HEK293 (cell line): ENCODE data around the gene KPTN.

Source experiments
- CTCF ChIA-PET: fragments of 350-600 bp; formaldehyde crosslinking; extraction: SDS; loops from one replicate; lab custom pipeline; 2021; ENCODE audit warnings: antibody characterized with exemption; lab: Yijun Ruan, JAX
- POLR2A ChIA-PET: fragments of 300-600 bp; formaldehyde crosslinking; extraction: SDS; loops from one replicate; lab custom pipeline; 2020; ENCODE audit warnings: antibody characterized with exemption, inconsistent platforms; lab: Yijun Ruan, JAX
- H3K27ac ChIP-seq: fragments of 200-500 bp; sonication (Bioruptor generic); 2 replicates; pipeline ENCODE4 v1.5.1; 2014; ENCODE audit warnings: low read depth, low read length, control low read depth, inconsistent platforms; ENCODE audit errors: extremely low read depth
- H3K36me3 ChIP-seq, 2 experiments: fragments of 200-500 bp in 1 of 2; sonication (Bioruptor generic) in 1 of 2; 1 replicate in 1 of 2; 2 replicates in 1 of 2; pipeline ENCODE4 v1.5.1; 2014 to 2017; ENCODE audit warnings: inconsistent platforms in 2 of 2, low read length in 2 of 2; ENCODE audit not compliant: control insufficient read depth in 2 of 2, insufficient read depth in 1 of 2
- H3K4me1 ChIP-seq: fragments of 200-500 bp; sonication (Bioruptor generic); 2 replicates; pipeline ENCODE4 v1.5.1; 2014; ENCODE audit warnings: mild to moderate bottlenecking, low read length, inconsistent platforms; ENCODE audit not compliant: control insufficient read depth, insufficient read depth
- H3K4me3 ChIP-seq: 2 replicates; pipeline ENCODE4 v1.5.1; 2011; ENCODE audit warnings: low read depth, mild to moderate bottlenecking, control low read depth, low read length, moderate library complexity
- H3K9me3 ChIP-seq: fragments of 200-500 bp; sonication (Bioruptor generic); 2 replicates; pipeline ENCODE4 v1.5.1; 2014; ENCODE audit warnings: low read depth, low read length, inconsistent platforms; ENCODE audit not compliant: control insufficient read depth, insufficient read depth
- GLI2 ChIP-seq: fragments of 450-650 bp; formaldehyde crosslinking; IDR thresholded peaks from 2 replicates; pipeline ENCODE4; 2017; ENCODE audit warnings: missing biosample characterization, missing genetic modification characterization, low read depth, borderline replicate concordance
- HIC1 ChIP-seq: fragments of 450-650 bp; formaldehyde crosslinking; IDR thresholded peaks from 2 replicates; pipeline ENCODE4 v1.5.1; 2016; ENCODE audit warnings: missing biosample characterization, missing genetic modification characterization
- ZBTB8A ChIP-seq: fragments of 450-650 bp; formaldehyde crosslinking; IDR thresholded peaks from 2 replicates; pipeline ENCODE4 v1.5.1; 2016; ENCODE audit warnings: missing biosample characterization, missing genetic modification characterization
- ZFHX2 ChIP-seq: fragments of 450-650 bp; formaldehyde crosslinking; conservative IDR thresholded peaks from 2 replicates; pipeline ENCODE4 v1.5.1; 2016; ENCODE audit warnings: missing biosample characterization, missing genetic modification characterization
- ZFP3 ChIP-seq: fragments of 450-650 bp; formaldehyde crosslinking; IDR thresholded peaks from 2 replicates; pipeline ENCODE4 v1.5.1; 2016; ENCODE audit warnings: low read depth, missing biosample characterization, missing genetic modification characterization
- ZFP69B ChIP-seq: fragments of 450-650 bp; formaldehyde crosslinking; IDR thresholded peaks from 2 replicates; pipeline ENCODE4 v1.5.1; 2016; ENCODE audit warnings: missing biosample characterization, missing genetic modification characterization
- ZNF335 ChIP-seq: fragments of 450-650 bp; formaldehyde crosslinking; conservative IDR thresholded peaks from 2 replicates; pipeline ENCODE4 v1.5.1; 2016; ENCODE audit warnings: missing biosample characterization, missing genetic modification characterization
- ZNF354C ChIP-seq: fragments of 450-650 bp; formaldehyde crosslinking; IDR thresholded peaks from 2 replicates; pipeline ENCODE4 v1.5.1; 2016; ENCODE audit warnings: missing biosample characterization, missing genetic modification characterization, low read depth, borderline replicate concordance
- ZNF510 ChIP-seq: fragments of 450-650 bp; formaldehyde crosslinking; IDR thresholded peaks from 2 replicates; pipeline ENCODE4 v1.5.1; 2018; ENCODE audit warnings: mild to moderate bottlenecking, missing genetic modification characterization, missing biosample characterization; ENCODE audit not compliant: insufficient replicate concordance
- ZNF544 ChIP-seq: fragments of 450-650 bp; formaldehyde crosslinking; IDR thresholded peaks from 2 replicates; pipeline ENCODE4 v1.5.0; 2017; ENCODE audit warnings: missing biosample characterization, missing genetic modification characterization
- ZNF701 ChIP-seq: fragments of 450-650 bp; formaldehyde crosslinking; IDR thresholded peaks from 2 replicates; pipeline ENCODE4 v1.5.1; 2016; ENCODE audit warnings: missing biosample characterization, missing genetic modification characterization
- ZNF776 ChIP-seq: fragments of 450-650 bp; formaldehyde crosslinking; IDR thresholded peaks from 2 replicates; pipeline ENCODE4 v1.5.0; 2017; ENCODE audit warnings: missing biosample characterization, missing genetic modification characterization, borderline replicate concordance
- TF ChIP-seq, protein P1 (sequence below): fragments of 450-650 bp; formaldehyde crosslinking; conservative IDR thresholded peaks from 2 replicates; pipeline ENCODE4 v1.5.1; 2016; ENCODE audit warnings: low read depth, missing biosample characterization, missing genetic modification characterization
- TF ChIP-seq, protein P2 (sequence below): fragments of 450-650 bp; formaldehyde crosslinking; IDR thresholded peaks from 2 replicates; pipeline ENCODE4 v1.5.1; 2017; ENCODE audit warnings: missing biosample characterization, missing genetic modification characterization
- TF ChIP-seq, protein P3 (sequence below): fragments of 450-650 bp; formaldehyde crosslinking; IDR thresholded peaks from 2 replicates; pipeline ENCODE4 v1.5.1; 2016; ENCODE audit warnings: missing biosample characterization, missing genetic modification characterization

Gene KPTN

GRCh38 chr19:47464675-47465419 is 19.2 kb downstream of the KPTN start (continued):
- TF ChIP-seq, protein P1, sequence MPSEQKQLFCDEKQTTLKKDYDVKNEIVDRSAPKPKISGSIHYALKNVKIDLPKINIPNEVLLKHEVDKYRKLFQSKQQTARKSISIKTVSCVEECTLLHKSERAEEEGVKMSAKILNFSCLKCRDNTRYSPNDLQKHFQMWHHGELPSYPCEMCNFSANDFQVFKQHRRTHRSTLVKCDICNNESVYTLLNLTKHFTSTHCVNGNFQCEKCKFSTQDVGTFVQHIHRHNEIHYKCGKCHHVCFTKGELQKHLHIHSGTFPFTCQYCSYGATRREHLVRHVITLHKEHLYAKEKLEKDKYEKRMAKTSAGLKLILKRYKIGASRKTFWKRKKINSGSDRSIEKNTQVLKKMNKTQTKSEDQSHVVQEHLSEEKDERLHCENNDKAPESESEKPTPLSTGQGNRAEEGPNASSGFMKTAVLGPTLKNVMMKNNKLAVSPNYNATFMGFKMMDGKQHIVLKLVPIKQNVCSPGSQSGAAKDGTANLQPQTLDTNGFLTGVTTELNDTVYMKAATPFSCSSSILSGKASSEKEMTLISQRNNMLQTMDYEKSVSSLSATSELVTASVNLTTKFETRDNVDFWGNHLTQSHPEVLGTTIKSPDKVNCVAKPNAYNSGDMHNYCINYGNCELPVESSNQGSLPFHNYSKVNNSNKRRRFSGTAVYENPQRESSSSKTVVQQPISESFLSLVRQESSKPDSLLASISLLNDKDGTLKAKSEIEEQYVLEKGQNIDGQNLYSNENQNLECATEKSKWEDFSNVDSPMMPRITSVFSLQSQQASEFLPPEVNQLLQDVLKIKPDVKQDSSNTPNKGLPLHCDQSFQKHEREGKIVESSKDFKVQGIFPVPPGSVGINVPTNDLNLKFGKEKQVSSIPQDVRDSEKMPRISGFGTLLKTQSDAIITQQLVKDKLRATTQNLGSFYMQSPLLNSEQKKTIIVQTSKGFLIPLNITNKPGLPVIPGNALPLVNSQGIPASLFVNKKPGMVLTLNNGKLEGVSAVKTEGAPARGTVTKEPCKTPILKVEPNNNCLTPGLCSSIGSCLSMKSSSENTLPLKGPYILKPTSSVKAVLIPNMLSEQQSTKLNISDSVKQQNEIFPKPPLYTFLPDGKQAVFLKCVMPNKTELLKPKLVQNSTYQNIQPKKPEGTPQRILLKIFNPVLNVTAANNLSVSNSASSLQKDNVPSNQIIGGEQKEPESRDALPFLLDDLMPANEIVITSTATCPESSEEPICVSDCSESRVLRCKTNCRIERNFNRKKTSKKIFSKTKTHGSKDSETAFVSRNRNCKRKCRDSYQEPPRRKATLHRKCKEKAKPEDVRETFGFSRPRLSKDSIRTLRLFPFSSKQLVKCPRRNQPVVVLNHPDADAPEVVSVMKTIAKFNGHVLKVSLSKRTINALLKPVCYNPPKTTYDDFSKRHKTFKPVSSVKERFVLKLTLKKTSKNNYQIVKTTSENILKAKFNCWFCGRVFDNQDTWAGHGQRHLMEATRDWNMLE (tag by site-specific recombination): no peak
- TF ChIP-seq ZFP69B: no peak
- TF ChIP-seq ZNF776 (tag by site-specific recombination): no peak

DNA sequence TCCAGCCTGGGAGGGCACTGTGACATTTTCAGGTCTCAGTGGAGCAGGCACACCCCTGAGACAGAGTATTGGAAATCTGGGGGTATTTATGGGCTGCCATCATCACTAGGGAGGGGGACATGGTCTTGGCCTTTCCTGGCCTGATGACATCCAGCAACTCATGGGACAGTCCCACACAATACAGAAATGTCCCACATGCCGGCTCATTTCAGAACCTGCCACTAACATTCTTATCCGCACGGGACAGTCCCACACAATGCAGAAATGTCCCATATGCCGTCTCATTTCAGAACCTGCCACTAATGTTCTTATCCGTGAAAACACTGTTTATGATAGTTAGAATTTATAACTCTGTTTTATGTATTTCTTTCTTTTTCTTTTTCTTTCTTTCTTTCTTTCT is 22.1 kb downstream of the KPTN start:
- POLR2A ChIA-PET: no interaction called here
- Histone ChIP-seq H3K36me3 (no peaks in the 10 kb centered on the region), H3K9me3 (no peaks in the 10 kb centered on the region), H3K4me3 (no peak overlapping the region), H3K27ac (no peak overlapping the region), H3K4me1 (no peaks in the 10 kb centered on the region)
- no peak for TF ChIP-seq ZNF335
- TF ChIP-seq, protein P2, sequence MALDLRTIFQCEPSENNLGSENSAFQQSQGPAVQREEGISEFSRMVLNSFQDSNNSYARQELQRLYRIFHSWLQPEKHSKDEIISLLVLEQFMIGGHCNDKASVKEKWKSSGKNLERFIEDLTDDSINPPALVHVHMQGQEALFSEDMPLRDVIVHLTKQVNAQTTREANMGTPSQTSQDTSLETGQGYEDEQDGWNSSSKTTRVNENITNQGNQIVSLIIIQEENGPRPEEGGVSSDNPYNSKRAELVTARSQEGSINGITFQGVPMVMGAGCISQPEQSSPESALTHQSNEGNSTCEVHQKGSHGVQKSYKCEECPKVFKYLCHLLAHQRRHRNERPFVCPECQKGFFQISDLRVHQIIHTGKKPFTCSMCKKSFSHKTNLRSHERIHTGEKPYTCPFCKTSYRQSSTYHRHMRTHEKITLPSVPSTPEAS: no peak
- TF ChIP-seq ZNF354C (tag by site-specific recombination): no peak
- no peak for TF ChIP-seq ZNF701 (tag by site-specific recombination)
- no peak for TF ChIP-seq ZBTB8A (tag by site-specific recombination)
- no peak for TF ChIP-seq GLI2 (tag by site-specific recombination)
- TF ChIP-seq, protein P1 (tag by site-specific recombination): no peak
- no peak for TF ChIP-seq ZNF544
- TF ChIP-seq ZFP3 (tag by site-specific recombination): no peak
- no peak for TF ChIP-seq ZFHX2
- TF ChIP-seq, protein P3, sequence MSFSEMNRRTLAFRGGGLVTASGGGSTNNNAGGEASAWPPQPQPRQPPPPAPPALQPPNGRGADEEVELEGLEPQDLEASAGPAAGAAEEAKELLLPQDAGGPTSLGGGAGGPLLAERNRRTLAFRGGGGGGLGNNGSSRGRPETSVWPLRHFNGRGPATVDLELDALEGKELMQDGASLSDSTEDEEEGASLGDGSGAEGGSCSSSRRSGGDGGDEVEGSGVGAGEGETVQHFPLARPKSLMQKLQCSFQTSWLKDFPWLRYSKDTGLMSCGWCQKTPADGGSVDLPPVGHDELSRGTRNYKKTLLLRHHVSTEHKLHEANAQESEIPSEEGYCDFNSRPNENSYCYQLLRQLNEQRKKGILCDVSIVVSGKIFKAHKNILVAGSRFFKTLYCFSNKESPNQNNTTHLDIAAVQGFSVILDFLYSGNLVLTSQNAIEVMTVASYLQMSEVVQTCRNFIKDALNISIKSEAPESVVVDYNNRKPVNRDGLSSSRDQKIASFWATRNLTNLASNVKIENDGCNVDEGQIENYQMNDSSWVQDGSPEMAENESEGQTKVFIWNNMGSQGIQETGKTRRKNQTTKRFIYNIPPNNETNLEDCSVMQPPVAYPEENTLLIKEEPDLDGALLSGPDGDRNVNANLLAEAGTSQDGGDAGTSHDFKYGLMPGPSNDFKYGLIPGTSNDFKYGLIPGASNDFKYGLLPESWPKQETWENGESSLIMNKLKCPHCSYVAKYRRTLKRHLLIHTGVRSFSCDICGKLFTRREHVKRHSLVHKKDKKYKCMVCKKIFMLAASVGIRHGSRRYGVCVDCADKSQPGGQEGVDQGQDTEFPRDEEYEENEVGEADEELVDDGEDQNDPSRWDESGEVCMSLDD: no peak
- TF ChIP-seq ZNF510 (tag by site-specific recombination): no peak
- TF ChIP-seq HIC1: no peak
- CTCF ChIA-PET: interaction anchor here (1.2 kb wide), 1 partner anchor 113 kb away, joined by 3 read pairs; the partner anchor contains the start of gene DHX34
